HG03196 (cell line): ENCODE measurements around the gene OPCML.

Source experiments
- ATAC-seq: cut with Tn5 transposase; IDR thresholded peaks from one replicate; pipeline ENCODE4 v1.9.1; 2021; ENCODE audit not compliant: unreplicated experiment

Gene OPCML

DNA sequence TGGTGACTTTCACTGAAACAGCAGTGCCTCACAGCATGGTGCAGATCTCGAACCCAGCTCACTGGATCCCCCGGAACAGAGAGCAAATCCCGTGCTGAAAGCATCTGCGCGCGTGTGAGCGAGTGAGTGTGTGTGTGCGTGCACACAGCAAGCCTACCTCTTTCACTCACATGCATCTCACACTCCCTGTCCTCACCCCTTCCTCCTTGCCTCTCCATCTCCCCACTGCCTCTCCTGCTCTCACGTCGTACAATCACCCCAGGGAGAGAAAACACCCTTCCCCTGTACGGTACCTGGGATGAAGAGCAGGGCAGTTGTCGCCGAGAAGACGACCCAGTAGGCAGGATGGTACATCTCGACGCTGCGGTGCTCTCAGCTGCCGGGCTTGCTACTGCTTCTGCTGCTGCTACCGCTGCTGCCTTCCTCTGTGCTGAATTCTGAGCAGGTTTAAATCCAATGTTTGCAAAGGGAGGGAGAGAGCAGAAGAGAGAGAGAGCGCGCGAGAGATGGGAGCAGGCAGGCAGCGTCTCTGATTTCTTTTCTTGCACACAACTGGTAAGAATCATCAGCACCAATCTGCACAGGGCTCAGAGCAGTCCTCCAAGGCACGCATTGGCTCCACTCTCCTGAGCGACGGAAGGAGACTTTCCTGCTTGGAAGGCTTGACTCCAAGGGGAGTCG, at the start of gene OPCML:
Gene OPCML (minus strand): TSS at position 531 of the 681 bp plus-strand sequence.
- ATAC-seq, result no peak

GRCh38 chr11:133581091-133581490, 48.8 kb upstream of the OPCML start:
- no peak for ATAC-seq

DNA sequence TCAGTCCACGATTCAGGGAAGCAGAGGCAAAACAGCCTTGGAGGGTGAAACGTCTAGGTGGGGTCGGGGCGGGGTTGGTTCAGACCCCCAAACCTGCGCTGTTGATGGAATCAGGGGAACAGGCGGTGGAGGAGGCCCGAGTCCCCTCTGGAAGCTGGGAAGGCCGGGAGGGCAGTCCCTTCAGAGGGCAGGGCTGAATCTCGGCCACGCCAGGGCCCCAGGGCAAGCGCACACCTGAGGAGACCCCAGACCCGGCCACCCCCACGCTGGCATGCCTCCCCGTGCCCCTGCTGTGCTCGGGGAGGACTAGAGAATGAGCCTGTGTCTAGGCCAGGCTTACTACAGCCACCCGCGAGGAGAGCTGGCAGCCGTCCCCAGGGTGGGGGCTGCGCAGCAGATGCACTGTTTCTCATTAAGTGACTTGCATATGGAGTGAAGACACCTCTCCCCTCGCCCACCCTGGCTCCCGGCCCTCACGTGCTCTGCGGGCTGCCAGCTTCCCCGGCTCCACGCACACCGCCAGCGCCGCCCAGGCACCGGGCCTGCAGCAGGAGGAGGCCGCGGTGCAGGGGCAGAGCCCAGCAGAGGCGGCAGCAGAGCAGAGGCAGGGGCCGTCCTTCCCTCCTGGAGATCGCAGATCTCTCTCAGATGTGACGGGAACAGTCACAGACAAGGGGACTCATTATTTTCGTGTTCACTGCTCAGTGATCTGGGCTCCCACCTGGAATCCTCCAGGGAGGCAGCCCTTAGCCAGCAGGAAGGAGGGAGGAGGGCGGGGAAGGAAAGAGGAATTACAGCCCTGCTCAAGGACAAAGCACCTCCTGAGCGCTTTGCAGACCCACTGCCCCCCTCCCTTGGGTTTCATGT, 47.1 kb upstream of the OPCML start:
- ATAC-seq, result no peak

- no peak for ATAC-seq
Measured at GRCh38 chr11:133577403-133577802, 45.1 kb upstream of the OPCML start.

- no peak for ATAC-seq
Measured at GRCh38 chr11:133576351-133576750, 44.0 kb upstream of the OPCML start.

DNA sequence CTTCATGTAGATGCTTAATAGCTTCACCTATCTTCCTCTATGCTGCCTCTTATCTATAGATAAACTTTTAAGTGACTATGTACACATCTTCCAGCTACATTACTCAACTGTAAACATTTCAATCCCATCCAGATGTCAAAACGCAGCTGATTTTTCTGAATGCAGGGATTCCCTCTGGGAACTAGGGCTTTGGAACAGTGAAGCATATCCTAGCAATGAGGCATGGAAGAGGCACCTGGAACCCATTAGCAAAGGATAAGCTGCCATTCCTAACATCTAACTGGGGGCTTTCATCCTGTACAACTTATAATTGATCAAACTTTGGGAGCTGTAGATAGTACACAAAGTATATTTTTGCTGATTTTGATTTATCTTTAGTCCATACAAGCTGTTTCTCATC, 40.8 kb upstream of the OPCML start:
- ATAC-seq, result no peak

DNA sequence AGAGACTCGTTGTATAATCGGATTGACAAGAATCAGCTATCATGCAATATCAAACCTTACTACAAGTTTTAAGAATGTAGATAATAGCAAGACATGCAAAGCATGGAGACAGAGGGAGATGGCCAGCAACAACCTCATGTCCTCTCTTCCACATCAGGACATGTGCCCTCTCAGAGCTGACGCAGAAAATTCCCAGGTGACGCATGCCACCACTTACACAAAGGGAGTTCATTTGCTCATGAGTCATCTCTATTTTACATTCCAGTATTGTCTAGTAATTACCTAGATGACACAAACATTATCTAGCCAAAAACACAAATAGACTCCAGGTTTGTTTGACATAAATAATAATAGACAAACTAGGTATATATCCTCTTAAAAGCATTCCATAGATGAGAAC, 38.1 kb upstream of the OPCML start:
- ATAC-seq, result no peak

GRCh38 chr11:133563505-133564025, 31.3 kb upstream of the OPCML start:
- no peak for ATAC-seq

DNA sequence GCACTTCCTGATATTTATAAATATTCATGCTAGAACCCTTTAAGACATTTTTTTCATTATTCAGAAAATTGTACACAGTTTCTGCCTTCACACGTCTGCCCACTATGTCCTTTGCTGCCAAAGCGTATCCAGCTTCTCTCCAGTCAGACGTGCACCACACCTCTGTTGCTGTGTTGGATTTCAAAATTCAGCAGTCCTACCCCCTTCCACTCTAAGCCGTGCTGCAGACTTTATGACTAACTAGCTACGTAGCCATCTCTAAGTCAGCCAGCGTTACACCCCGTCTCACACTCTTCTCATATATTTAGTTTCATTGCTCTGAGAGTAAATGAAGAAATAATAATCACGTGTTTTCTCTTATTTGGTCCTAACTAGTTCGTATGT, 28.2 kb upstream of the OPCML start:
- ATAC-seq, result no peak

DNA sequence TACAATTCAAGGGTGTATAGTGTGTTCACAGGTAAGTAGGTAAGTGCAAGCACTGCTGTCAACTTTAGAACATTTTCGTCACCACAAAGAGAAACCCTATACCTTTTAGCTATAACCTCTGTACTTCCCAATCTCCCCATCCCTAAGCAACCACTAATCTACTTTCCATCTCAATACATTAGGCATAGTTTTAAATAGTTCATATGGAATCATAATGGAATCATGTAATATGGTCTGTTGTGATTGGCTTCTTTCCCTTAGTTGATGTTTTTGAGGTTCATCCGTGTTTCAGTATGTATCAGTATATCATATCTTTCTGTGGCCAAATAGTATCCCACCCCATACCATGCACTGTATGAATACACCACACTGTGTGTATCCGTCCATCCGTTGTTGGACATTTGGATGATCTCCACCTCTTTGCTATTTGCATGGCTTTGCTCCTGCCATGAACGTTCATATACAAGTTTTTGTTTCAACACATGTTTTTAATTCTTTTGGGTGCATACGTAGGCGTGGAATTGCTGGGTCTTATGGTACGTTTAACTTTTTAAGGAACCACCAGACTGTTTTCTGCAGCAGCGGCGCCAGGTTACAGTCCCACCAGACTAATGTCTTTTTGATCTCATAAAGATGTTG, 27.7 kb upstream of the OPCML start:
- no peak for ATAC-seq

- no peak for ATAC-seq
Measured at GRCh38 chr11:133559382-133559781, 27.1 kb upstream of the OPCML start.

DNA sequence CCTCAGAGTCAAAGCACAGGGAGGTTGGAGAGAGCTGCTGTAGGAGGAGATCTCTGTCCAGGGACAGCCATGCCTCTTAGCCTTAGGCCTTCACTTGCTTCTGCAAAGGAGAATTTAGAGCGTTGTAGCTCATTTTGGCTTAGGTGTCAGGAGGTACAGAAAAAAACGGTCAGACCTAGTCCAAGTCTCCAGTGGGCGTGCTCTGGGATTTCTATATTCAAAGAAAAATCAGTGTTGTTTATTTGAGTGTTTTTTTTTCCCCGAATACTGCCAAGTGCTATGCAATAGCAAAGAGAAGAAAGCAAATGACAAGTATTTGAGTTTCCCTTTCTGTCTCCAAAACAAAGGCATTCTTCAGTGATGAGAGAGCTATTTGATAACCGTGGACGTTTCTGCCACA, 22.7 kb upstream of the OPCML start:
- no peak for ATAC-seq

- ATAC-seq, result no peak
Measured at GRCh38 chr11:133553885-133554740, 21.8 kb upstream of the OPCML start.

GRCh38 chr11:133552938-133553337, 20.6 kb upstream of the OPCML start:
- no peak for ATAC-seq

DNA sequence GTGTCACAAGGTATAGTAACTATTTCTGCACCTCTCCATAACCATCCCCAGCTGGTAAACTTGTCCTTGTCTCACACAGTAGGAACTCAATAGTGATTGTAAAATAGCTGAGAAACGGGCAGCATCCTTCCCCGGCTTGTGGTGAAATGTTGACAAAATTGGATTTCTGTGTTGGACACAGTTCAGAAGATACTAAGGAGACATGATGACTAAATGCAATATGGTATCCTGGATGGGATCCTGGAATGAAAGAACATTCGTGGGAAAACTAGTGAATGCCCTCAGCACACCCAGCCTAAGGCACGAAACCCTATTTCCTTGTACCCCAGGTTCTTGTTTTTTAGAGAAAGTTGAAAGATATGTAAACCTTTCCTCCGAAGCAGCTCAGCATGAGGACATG, 18.8 kb upstream of the OPCML start:
- no peak for ATAC-seq

DNA sequence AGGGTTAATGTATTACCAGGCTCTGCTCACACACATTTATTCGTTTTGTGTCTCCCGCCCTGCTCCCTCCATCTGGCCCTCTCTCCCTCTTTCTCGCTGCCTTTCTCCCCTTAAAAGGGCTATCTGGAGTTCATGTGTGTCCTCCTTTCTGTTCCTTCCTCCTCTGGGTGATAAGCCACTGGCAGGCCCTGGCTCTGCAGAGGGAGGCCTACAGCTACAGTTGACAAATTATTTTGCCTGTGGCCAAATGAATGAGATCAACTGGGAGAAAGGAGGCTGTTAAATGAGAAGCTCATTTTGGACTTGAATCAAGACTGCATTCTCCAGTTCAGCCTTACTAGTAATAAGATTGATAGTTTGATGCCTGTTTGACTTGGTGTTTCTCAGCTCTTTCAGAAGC, 17.5 kb upstream of the OPCML start:
- ATAC-seq, result no peak

- ATAC-seq, result no peak
Measured at GRCh38 chr11:133548641-133549040, 16.3 kb upstream of the OPCML start.

GRCh38 chr11:133547808-133548494, 15.7 kb upstream of the OPCML start:
- ATAC-seq, result no peak

DNA sequence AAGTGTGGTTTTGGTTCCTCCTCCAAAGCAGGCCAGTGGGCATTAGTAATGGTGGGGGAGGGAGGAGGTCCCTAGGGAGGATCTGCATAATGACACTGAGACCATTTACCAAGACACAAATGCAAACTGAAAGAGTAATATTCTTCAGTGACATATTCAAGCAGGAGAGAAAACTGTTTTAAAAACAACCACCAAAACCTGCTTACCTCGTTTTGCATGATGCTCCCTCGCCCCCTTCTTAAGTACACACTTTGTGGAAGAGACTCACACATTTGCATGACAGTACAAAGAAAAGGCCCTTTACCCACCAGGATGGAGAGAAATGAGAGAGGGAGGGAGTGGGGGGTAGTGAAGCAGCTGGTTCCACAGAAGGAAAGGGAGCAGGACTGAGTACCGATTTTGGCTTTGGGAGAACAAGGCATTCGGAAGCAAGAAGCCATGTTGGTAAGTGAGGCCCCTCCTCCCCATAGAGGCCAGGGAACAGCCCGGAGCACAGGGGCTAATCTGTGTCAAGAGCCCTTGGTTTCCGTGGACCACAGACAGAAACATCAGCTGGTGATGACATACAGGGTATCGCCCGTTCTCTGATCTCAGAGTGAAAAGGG, 13.0 kb upstream of the OPCML start:
- peak; percentile 52 for ATAC-seq

- ATAC-seq, result no peak
Measured at GRCh38 chr11:133541720-133542095, 9.4 kb upstream of the OPCML start.
